Neuronal stem cell (in vitro differentiated cells): ENCODE data around the gene IGSF3.
"Not testable (repeated sequence)": the region's sequence is repeated elsewhere in the genome, so short reads cannot be mapped to it uniquely, and the experiment has no call there.

Experiments used
- DNase-seq: peaks from one replicate; pipeline ENCODE4 v3.0.0-alpha.2; 2013; ENCODE audit warnings: low spot score
- H2AFZ ChIP-seq: one replicate; pipeline ENCODE4 v1.6.1; 2013; ENCODE audit warnings: mild to moderate bottlenecking, low read length, inconsistent platforms
- H2AK5ac ChIP-seq: 2 replicates; pipeline ENCODE4 v1.6.1; 2013; ENCODE audit warnings: low read depth, mild to moderate bottlenecking, inconsistent platforms, low read length, moderate library complexity, mixed read lengths
- H2BK120ac ChIP-seq: 2 replicates; pipeline ENCODE4 v1.6.1; 2013; ENCODE audit warnings: low read depth, mild to moderate bottlenecking, inconsistent platforms, low read length, moderate library complexity, mixed read lengths
- H2BK12ac ChIP-seq: one replicate; pipeline ENCODE4 v1.6.1; 2013; ENCODE audit warnings: low read length, inconsistent platforms
- H2BK15ac ChIP-seq: 2 replicates; pipeline ENCODE4 v1.6.1; 2013; ENCODE audit warnings: mild to moderate bottlenecking, low read length, inconsistent platforms, mixed read lengths
- H2BK5ac ChIP-seq: one replicate; pipeline ENCODE4 v1.6.1; 2013; ENCODE audit warnings: inconsistent platforms, mild to moderate bottlenecking, low read length, moderate library complexity
- H3K14ac ChIP-seq: one replicate; pipeline ENCODE4 v1.6.1; 2013; ENCODE audit warnings: low read length, inconsistent platforms
- H3K18ac ChIP-seq: 2 replicates; pipeline ENCODE4 v1.6.1; 2013; ENCODE audit warnings: low read length, inconsistent platforms
- H3K23ac ChIP-seq: 2 replicates; pipeline ENCODE4 v1.6.1; 2013; ENCODE audit warnings: low read depth, mild to moderate bottlenecking, mixed read lengths, low read length, inconsistent platforms; ENCODE audit not compliant: poor library complexity
- H3K27ac ChIP-seq: replicated peaks from 3 replicates; pipeline ENCODE4 v1.5.1; 2013; ENCODE audit warnings: low read length, inconsistent platforms
- H3K27me3 ChIP-seq, 3 experiments: 2 replicates each; pipeline ENCODE4 v1.6.1; 2013; ENCODE audit warnings: low read length in 3 of 3, mild to moderate bottlenecking in 2 of 3, inconsistent platforms in 1 of 3, low read depth in 1 of 3, mixed read lengths in 1 of 3, moderate library complexity in 1 of 3; ENCODE audit not compliant: control insufficient read depth in 3 of 3, insufficient read depth in 3 of 3
- H3K36me3 ChIP-seq, 2 donors: replicated peaks in 1 of 2; 2 replicates each; pipeline ENCODE4 v1.6.1; 2013; ENCODE audit warnings: low read length in 2 of 2; ENCODE audit not compliant: control insufficient read depth in 2 of 2, insufficient read depth in 2 of 2
- H3K4ac ChIP-seq: 2 replicates; pipeline ENCODE4 v1.6.1; 2013; ENCODE audit warnings: inconsistent platforms, mild to moderate bottlenecking, low read length, moderate library complexity
- H3K4me1 ChIP-seq, 2 donors: 1 replicate in 1 of 2; 2 replicates in 1 of 2; pipeline ENCODE4 v1.6.1; 2013; ENCODE audit warnings: low read length in 2 of 2, low read depth in 1 of 2; ENCODE audit not compliant: control insufficient read depth in 2 of 2, insufficient read depth in 1 of 2
- H3K4me2 ChIP-seq: one replicate; pipeline ENCODE4 v1.6.1; 2013; ENCODE audit warnings: mild to moderate bottlenecking, low read length, inconsistent platforms; ENCODE audit not compliant: insufficient read depth, poor library complexity, severe bottlenecking
- H3K4me3 ChIP-seq, 2 donors: 2 replicates each; pipeline ENCODE4 v1.5.1; 2013; ENCODE audit warnings: low read length in 2 of 2, mild to moderate bottlenecking in 2 of 2, inconsistent platforms in 1 of 2, moderate library complexity in 1 of 2
- H3K79me1 ChIP-seq: one replicate; pipeline ENCODE4 v1.6.1; 2013; ENCODE audit warnings: low read depth, mild to moderate bottlenecking, inconsistent platforms, low read length, moderate library complexity
- H3K9ac ChIP-seq: one replicate; pipeline ENCODE4 v1.6.1; 2013; ENCODE audit warnings: mild to moderate bottlenecking, low read depth, low read length, inconsistent platforms; ENCODE audit not compliant: poor library complexity
- H3K9me3 ChIP-seq, 2 donors: replicated peaks in 1 of 2; 2 replicates each; pipeline versions ENCODE3 to v1.6.1; 2013; ENCODE audit warnings: low read length in 2 of 2, mild to moderate bottlenecking in 2 of 2, inconsistent platforms in 1 of 2, low read depth in 1 of 2, mixed read lengths in 1 of 2, moderate library complexity in 1 of 2; ENCODE audit not compliant: control insufficient read depth in 2 of 2, insufficient read depth in 1 of 2
- H4K8ac ChIP-seq: one replicate; pipeline ENCODE4 v1.6.1; 2013; ENCODE audit warnings: low read depth, mild to moderate bottlenecking, inconsistent platforms, low read length, moderate library complexity
- H4K91ac ChIP-seq: one replicate; pipeline ENCODE4 v1.6.1; 2013; ENCODE audit warnings: low read length, low read depth, mild to moderate bottlenecking, inconsistent platforms; ENCODE audit not compliant: poor library complexity
- WGBS, 2 donors: extraction: QIAGEN DNeasy Blood & Tissue Kit; methylation state at CpG; one replicate each; pipeline ENCODE4 v1.1.7; 2013; ENCODE audit warnings: missing lambda C conversion rate in 2 of 2, mixed read lengths in 1 of 2; ENCODE audit not compliant: insufficient read length in 2 of 2, insufficient replicate concordance in 1 of 2; ENCODE audit errors: extremely low coverage in 2 of 2; 5-methylcytosine and 5-hydroxymethylcytosine counted together

The IGSF3 gene

DNA sequence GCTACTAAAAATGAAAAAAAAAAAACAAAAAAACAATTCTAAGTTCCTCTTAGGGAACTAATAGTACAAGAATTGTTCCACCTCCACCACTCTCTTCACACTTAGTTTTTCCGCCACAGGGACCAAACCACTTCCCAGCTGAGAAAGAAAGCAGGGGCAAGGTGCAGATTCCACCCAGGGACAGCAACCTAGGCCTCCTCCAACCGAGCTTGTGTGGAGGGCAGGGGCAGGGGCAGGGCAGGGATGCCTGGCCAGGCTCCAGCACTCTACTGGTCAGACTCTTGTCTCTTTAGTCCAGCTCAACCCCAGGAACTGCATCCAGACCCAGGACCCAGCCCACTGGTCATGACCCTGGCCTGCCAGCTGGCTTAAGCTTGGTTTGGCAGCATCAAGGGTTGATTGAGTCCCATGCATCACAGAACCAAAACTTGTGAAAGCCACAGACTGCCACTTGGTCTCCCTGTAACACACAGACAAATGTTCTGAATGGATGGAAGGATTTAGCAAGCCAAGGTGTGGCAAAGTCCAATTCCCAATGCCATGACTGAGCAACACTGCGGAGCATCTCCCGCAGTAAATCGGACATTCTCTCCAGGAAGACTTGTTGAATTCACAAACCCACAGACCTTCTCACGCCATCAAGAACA is 77.1 kb downstream of the IGSF3 start:
- not testable (repeated sequence) for H3K27ac ChIP-seq, H3K27me3 ChIP-seq, H3K36me3 ChIP-seq, H2BK120ac ChIP-seq, H2BK15ac ChIP-seq, H4K91ac ChIP-seq, H4K8ac ChIP-seq, H3K79me1 ChIP-seq, H2AK5ac ChIP-seq, H2BK5ac ChIP-seq, H3K14ac ChIP-seq, H3K23ac ChIP-seq, H3K18ac ChIP-seq, H3K9me3 ChIP-seq, H3K4ac ChIP-seq, DNase-seq, H2BK12ac ChIP-seq, H2AFZ ChIP-seq, H3K4me3 ChIP-seq, H3K4me2 ChIP-seq, H3K9ac ChIP-seq
- no CpG with 5 or more reads among the region's 6 CpGs for WGBS, 2 donors
- H3K4me1 ChIP-seq: peaks cover 6 to 18% of the 10 kb centered on the region in 2 donors

- not testable (repeated sequence) for DNase-seq, H2BK5ac ChIP-seq, H3K79me1 ChIP-seq, H2BK12ac ChIP-seq, H3K9me3 ChIP-seq, H3K23ac ChIP-seq, H3K27ac ChIP-seq, H3K36me3 ChIP-seq, H3K4me2 ChIP-seq, H2AFZ ChIP-seq, H3K14ac ChIP-seq, H2AK5ac ChIP-seq, H3K27me3 ChIP-seq, H4K8ac ChIP-seq, H3K9ac ChIP-seq, H3K18ac ChIP-seq, H2BK15ac ChIP-seq, H4K91ac ChIP-seq, H3K4ac ChIP-seq, H3K4me3 ChIP-seq, H2BK120ac ChIP-seq
- WGBS, 2 donors: no CpG with 5 or more reads among the region's 9 CpGs
- peaks cover 6 to 18% of the 10 kb centered on the region in 2 donors for H3K4me1 ChIP-seq
Measured at GRCh38 chr1:116589101-116589735, 78.3 kb downstream of the IGSF3 start.

- Histone ChIP-seq H3K23ac (no peak overlapping the region), H4K8ac (no peak overlapping the region), H3K9ac (no peak overlapping the region), H2AFZ (no peak overlapping the region), H3K27me3 (no peaks in the 10 kb centered on the region), H2BK5ac (no peak overlapping the region), H3K9me3 (peaks cover 0 to 2% of the 10 kb centered on the region in 2 donors), H3K4me3 (no peak overlapping the region), H2AK5ac (no peak overlapping the region), H3K18ac (no peak overlapping the region), H2BK12ac (no peak overlapping the region), H3K27ac (no peak overlapping the region), H3K4me2 (no peak overlapping the region), H3K36me3 (peaks cover 0 to 2% of the 10 kb centered on the region in 2 donors), H3K14ac (no peak overlapping the region), H2BK120ac (no peak overlapping the region), H2BK15ac (no peak overlapping the region), H3K4ac (no peak overlapping the region), H3K4me1 (peaks cover 8 to 19% of the 10 kb centered on the region in 2 donors), H4K91ac (no peak overlapping the region), H3K79me1 (no peaks in the 10 kb centered on the region)
- WGBS, 2 donors: no CpG with 5 or more reads among the region's 5 CpGs
- no peak for DNase-seq
Measured at GRCh38 chr1:116587501-116588227, 79.9 kb downstream of the IGSF3 start.

DNA sequence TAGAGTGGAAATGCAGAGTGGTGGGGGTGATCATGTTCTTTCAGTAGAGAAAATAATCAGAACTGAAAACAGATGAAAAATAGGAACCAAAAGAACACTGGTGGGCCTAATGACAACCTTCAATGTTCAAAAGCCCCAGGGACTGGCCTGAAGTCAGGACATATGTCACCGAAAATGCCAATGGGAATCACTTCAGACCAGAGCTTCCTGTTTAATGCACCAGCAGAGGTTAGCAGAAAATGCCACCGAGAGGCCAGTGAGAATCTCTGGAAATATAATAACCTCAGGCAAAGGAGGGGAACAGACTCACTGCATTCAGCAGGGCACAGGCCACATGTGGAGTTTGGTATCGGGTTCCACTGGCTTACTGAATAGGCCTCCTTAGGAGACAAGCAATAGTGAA is 80.8 kb downstream of the IGSF3 start:
- no peak overlapping the region for H3K4me3 ChIP-seq
- no peak overlapping the region for H2BK120ac ChIP-seq
- H3K27me3 ChIP-seq: no peaks in the 10 kb centered on the region
- H3K4ac ChIP-seq: no peak overlapping the region
- H4K91ac ChIP-seq: no peak overlapping the region
- no peak overlapping the region for H2BK15ac ChIP-seq
- peaks cover 0 to 2% of the 10 kb centered on the region in 2 donors for H3K36me3 ChIP-seq
- H2AFZ ChIP-seq: peak overlapping the region; percentile 31
- H3K4me2 ChIP-seq: no peak overlapping the region
- H3K9ac ChIP-seq: no peak overlapping the region
- no peak overlapping the region for H3K18ac ChIP-seq
- H3K23ac ChIP-seq: no peak overlapping the region
- H3K79me1 ChIP-seq: no peaks in the 10 kb centered on the region
- WGBS, 2 donors: no CpG with 5 or more reads among the region's 3 CpGs
- no peak overlapping the region for H2AK5ac ChIP-seq
- H3K27ac ChIP-seq: no peak overlapping the region
- H3K4me1 ChIP-seq: peaks cover 10 to 14% of the 10 kb centered on the region in 2 donors
- no peak for DNase-seq
- H3K14ac ChIP-seq: no peak overlapping the region
- no peak overlapping the region for H2BK5ac ChIP-seq
- no peak overlapping the region for H4K8ac ChIP-seq
- H3K9me3 ChIP-seq: peaks cover 0 to 2% of the 10 kb centered on the region in 2 donors
- H2BK12ac ChIP-seq: no peak overlapping the region
